Measurements from ENCODE around the gene RUVBL1.

GRCh38 chr3:128064962-128065361 is 58.6 kb downstream of the RUVBL1 start:
- TF ChIP-seq, protein P1, sequence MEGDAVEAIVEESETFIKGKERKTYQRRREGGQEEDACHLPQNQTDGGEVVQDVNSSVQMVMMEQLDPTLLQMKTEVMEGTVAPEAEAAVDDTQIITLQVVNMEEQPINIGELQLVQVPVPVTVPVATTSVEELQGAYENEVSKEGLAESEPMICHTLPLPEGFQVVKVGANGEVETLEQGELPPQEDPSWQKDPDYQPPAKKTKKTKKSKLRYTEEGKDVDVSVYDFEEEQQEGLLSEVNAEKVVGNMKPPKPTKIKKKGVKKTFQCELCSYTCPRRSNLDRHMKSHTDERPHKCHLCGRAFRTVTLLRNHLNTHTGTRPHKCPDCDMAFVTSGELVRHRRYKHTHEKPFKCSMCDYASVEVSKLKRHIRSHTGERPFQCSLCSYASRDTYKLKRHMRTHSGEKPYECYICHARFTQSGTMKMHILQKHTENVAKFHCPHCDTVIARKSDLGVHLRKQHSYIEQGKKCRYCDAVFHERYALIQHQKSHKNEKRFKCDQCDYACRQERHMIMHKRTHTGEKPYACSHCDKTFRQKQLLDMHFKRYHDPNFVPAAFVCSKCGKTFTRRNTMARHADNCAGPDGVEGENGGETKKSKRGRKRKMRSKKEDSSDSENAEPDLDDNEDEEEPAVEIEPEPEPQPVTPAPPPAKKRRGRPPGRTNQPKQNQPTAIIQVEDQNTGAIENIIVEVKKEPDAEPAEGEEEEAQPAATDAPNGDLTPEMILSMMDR (optimal IDR thresholded peaks at IDR 0.05 in 1 of 3, IDR thresholded peaks at IDR 0.05 in 1 of 3, conservative IDR thresholded peaks at IDR 0.05 in 1 of 3; ENCODE audit: extremely low read depth in 1 of 3, insufficient read depth in 2 of 3, low read length in 3 of 3) = no peak
- TF ChIP-seq EZH2 (IDR thresholded peaks at IDR 0.05; ENCODE audit: low read length) = no peak
